ENCODE data around the gene RBL1. TPM values are rescaled to one million over a fixed set of nuclear protein-coding genes. Genes with fewer than 3 reads are reported as not detected.
A peak's percentile ranks its signal among the peaks of the same experiment; 100 is the strongest.
"Not testable (repeated sequence)": the region's sequence is repeated elsewhere in the genome, so short reads cannot be mapped to it uniquely, and the experiment has no call there.

RBL1 gene
- total RNA-seq, 4 donors from 2014 or later, result 8.0 to 30.6 (median 12.3) TPM

- H3K27me3 ChIP-seq, result no peaks in the 10 kb centered on the region
- no peak overlapping the region for H3K4me3 ChIP-seq
- TF ChIP-seq EP300 (IDR thresholded peaks at IDR 0.05) (no peak), POLR2A (IDR thresholded peaks at IDR 0.05) (no peak)
- TF ChIP-seq, protein P1, sequence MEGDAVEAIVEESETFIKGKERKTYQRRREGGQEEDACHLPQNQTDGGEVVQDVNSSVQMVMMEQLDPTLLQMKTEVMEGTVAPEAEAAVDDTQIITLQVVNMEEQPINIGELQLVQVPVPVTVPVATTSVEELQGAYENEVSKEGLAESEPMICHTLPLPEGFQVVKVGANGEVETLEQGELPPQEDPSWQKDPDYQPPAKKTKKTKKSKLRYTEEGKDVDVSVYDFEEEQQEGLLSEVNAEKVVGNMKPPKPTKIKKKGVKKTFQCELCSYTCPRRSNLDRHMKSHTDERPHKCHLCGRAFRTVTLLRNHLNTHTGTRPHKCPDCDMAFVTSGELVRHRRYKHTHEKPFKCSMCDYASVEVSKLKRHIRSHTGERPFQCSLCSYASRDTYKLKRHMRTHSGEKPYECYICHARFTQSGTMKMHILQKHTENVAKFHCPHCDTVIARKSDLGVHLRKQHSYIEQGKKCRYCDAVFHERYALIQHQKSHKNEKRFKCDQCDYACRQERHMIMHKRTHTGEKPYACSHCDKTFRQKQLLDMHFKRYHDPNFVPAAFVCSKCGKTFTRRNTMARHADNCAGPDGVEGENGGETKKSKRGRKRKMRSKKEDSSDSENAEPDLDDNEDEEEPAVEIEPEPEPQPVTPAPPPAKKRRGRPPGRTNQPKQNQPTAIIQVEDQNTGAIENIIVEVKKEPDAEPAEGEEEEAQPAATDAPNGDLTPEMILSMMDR (IDR thresholded peaks at IDR 0.05), result no peak
- H3K4me1 ChIP-seq, result peaks cover 0 to 16% (median 0%) of the 10 kb centered on the region in 4 donors
- DNase-seq (ENCODE audit: low spot score in 2 of 2), result no peak
- no peaks in the 10 kb centered on the region for H3K9me3 ChIP-seq
- no peak overlapping the region for H3K27ac ChIP-seq
- peaks cover 0 to 47% (median 0%) of the 10 kb centered on the region in 3 donors for H3K36me3 ChIP-seq
Observed at GRCh38 chr20:37011147-37011546, 84.7 kb downstream of the RBL1 start.

GRCh38 chr20:37007898-37008649 lies 87.7 kb downstream of the RBL1 start:
- no peak for DNase-seq (ENCODE audit: low spot score in 2 of 2)
- TF ChIP-seq EP300 (IDR thresholded peaks at IDR 0.05), result peak in 1 of 2 donors; percentile 25
- TF ChIP-seq, protein P1 (IDR thresholded peaks at IDR 0.05), result peak in 4 of 5 experiments; percentile 6 to 26 (median 14)
- no peak for TF ChIP-seq POLR2A (IDR thresholded peaks at IDR 0.05)
- H3K27ac ChIP-seq, result peak overlapping the region in 2 of 4 donors; percentile 26 to 61

DNA sequence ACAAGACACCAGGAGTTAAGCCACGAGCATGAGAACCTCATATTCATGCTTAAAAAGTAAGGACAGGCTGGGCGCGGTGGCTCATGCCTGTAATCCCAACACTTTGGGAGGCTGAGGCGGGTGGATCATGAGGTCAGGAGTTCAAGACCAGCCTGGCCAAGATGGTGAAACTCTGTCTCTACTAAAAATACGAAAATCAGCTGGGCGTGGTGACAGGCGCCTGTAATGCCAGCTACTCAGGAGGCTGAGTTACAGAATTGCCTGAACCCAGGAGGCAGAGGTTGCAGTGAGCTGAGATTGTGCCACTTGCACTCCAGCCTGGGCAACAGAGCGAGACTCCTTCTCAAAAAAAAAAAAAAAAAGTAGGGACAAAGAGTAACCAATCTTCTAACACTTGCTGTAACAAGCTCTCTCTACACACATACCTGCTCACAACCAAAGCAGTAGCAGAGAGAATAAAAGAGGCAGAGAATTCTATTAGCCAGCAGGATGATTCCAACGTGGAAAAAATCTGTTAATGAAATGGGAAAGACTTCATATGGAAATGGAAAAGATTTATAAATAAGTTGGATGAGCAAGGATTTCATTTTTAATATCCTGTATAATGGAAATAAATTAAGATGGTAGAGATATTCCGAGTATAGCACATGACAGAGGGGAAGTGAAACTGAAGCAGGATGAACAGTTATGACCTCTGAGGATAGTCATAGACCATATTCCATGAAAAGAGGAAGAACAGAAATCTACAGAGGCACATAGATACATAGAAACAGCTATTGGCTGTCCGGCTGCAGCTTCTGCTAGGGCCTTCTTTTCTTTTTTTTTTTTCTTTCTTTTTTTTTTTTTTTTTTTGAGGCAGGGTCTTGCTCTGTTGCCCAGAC lies 90.5 kb downstream of the RBL1 start:
- WGBS, 2 donors, result 83 to 84% methylated on average over 11 of the region's 11 CpGs

More at GRCh38 chr20:37007898-37008649, 87.7 kb downstream of the RBL1 start:
- Histone ChIP-seq H3K4me1 (peaks cover 0 to 16% (median 0%) of the 10 kb centered on the region in 4 donors), H3K27me3 (no peaks in the 10 kb centered on the region), H3K9me3 (no peaks in the 10 kb centered on the region), H3K36me3 (peaks cover 0 to 37% (median 0%) of the 10 kb centered on the region in 3 donors), H3K4me3 (no peak overlapping the region)

DNA sequence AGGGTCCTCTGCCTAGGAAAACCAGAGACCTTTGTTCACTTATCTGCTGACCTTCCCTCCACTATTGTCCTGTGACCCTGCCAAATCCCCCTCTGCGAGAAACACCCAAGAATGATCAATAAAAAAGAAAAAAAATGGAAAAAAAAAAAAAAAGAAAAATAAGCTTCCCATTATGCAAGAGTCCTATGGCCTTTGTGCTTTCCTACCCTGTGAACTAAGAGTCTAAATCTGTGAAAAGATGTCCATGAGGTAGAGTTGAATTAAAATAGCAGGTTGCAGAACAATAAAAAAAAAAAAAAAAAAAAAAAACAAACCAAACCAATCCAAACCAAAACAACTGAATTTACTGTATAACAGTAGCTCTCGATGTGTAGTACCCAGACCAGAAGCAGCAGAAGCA lies 94.2 kb downstream of the RBL1 start:
- H3K9me3 ChIP-seq; H3K27me3 ChIP-seq; H3K27ac ChIP-seq; H3K4me3 ChIP-seq; DNase-seq (ENCODE audit: low spot score in 2 of 2); H3K4me1 ChIP-seq: not testable (repeated sequence)
- peaks cover 0 to 41% (median 0%) of the 10 kb centered on the region in 3 donors for H3K36me3 ChIP-seq
- 89 to 91% methylated on average over 2 of the region's 2 CpGs for WGBS, 2 donors

More for the DNA sequence above, 90.5 kb downstream of the RBL1 start:
- H3K4me3 ChIP-seq, H3K27me3 ChIP-seq, H3K9me3 ChIP-seq: not testable (repeated sequence)
- Histone ChIP-seq H3K4me1 (peaks cover 0 to 16% (median 0%) of the 10 kb centered on the region in 4 donors), H3K27ac (peak overlapping the region in 2 of 4 donors; percentile 41 to 55), H3K36me3 (peaks cover 0 to 30% (median 0%) of the 10 kb centered on the region in 3 donors)
- peak in 1 of 2 donors; percentile 22 for DNase-seq (ENCODE audit: low spot score in 2 of 2)

- H3K4me1 ChIP-seq; DNase-seq (ENCODE audit: low spot score in 2 of 2); H3K27ac ChIP-seq; H3K27me3 ChIP-seq; H3K4me3 ChIP-seq; H3K9me3 ChIP-seq: not testable (repeated sequence)
- H3K36me3 ChIP-seq, result peaks cover 0 to 35% (median 0%) of the 10 kb centered on the region in 3 donors
- no CpG with 5 or more reads among the region's 26 CpGs for WGBS, 2 donors
Observed at GRCh38 chr20:37000171-37000570, 95.6 kb downstream of the RBL1 start.

DNA sequence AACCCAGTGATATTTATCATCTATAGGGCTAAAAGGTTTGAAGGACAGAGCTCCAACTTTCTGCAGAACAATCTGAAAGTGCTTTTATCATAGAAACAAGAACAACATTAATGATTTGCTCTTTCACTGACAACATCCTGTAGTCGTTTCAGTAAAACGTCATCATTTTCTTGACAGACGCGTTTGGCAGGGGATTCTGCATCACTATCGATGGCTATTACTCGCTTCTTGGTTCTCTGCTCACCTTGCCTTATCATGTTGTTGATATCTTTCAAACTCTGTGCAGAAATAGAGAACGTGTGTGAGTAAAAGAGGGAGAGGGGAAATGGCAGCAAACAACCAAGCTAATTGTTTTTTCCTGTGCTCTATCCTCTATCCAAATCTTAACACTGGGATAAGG lies 97.1 kb downstream of the RBL1 start:
- no peak overlapping the region for H3K27ac ChIP-seq
- TF ChIP-seq, protein P1 (IDR thresholded peaks at IDR 0.05), result no peak
- TF ChIP-seq POLR2A (IDR thresholded peaks at IDR 0.05) (no peak), EP300 (IDR thresholded peaks at IDR 0.05) (no peak)
- no peaks in the 10 kb centered on the region for H3K9me3 ChIP-seq
- no peak for DNase-seq (ENCODE audit: low spot score in 2 of 2)
- H3K36me3 ChIP-seq, result peaks cover 0 to 50% (median 0%) of the 10 kb centered on the region in 3 donors
- H3K4me3 ChIP-seq, result no peak overlapping the region
- no peaks in the 10 kb centered on the region for H3K4me1 ChIP-seq
- WGBS, 2 donors, result 87 to 90% methylated on average over 7 of the region's 7 CpGs
- no peaks in the 10 kb centered on the region for H3K27me3 ChIP-seq
